Osteoblast (primary cell): ENCODE measurements around the gene ARHGAP40. TPM values are rescaled to one million over a fixed set of nuclear protein-coding genes. Genes with fewer than 3 reads are reported as not detected.

Source experiments
- DNase-seq: peaks from one replicate; pipeline ENCODE4 v3.0.0; 2011; ENCODE audit warnings: low spot score, mixed read lengths; ENCODE audit not compliant: insufficient read length; ENCODE audit errors: missing footprints
- H2AFZ ChIP-seq: 2 replicates; pipeline ENCODE4 v1.6.0; 2011; ENCODE audit warnings: mild to moderate bottlenecking, low read length
- H3K27ac ChIP-seq: 2 replicates; pipeline ENCODE4 v1.5.1; 2011; ENCODE audit warnings: mild to moderate bottlenecking, low read depth, low read length, moderate library complexity
- H3K27me3 ChIP-seq: 2 replicates; pipeline ENCODE4 v1.6.0; 2012; ENCODE audit warnings: mild to moderate bottlenecking, control low read depth, inconsistent platforms, low read length, moderate library complexity; ENCODE audit not compliant: insufficient read depth
- H3K36me3 ChIP-seq: 2 replicates; pipeline ENCODE4 v1.5.1; 2011; ENCODE audit warnings: mild to moderate bottlenecking, low read length, control low read depth, moderate library complexity; ENCODE audit not compliant: insufficient read depth
- H3K4me1 ChIP-seq: 2 replicates; pipeline ENCODE4 v1.5.1; 2011; ENCODE audit warnings: mild to moderate bottlenecking, low read length, control low read depth, moderate library complexity; ENCODE audit not compliant: insufficient read depth
- H3K4me2 ChIP-seq: 2 replicates; pipeline ENCODE4 v1.6.0; 2011; ENCODE audit warnings: mild to moderate bottlenecking, low read length; ENCODE audit not compliant: insufficient read depth
- H3K4me3 ChIP-seq: fragments of 200-600 bp; sonication (generic); 3 replicates; pipeline ENCODE4 v1.5.1; 2012; ENCODE audit warnings: mild to moderate bottlenecking, low read length, inconsistent platforms; ENCODE audit not compliant: insufficient read depth
- H3K79me2 ChIP-seq: 2 replicates; pipeline ENCODE4 v1.6.0; 2012; ENCODE audit warnings: mild to moderate bottlenecking, low read length, control low read depth, inconsistent platforms; ENCODE audit not compliant: insufficient read depth
- H3K9me3 ChIP-seq: 2 replicates; pipeline ENCODE4 v1.5.1; 2011; ENCODE audit warnings: low read depth, low read length, control low read depth
- H4K20me1 ChIP-seq: 2 replicates; pipeline ENCODE4 v1.6.0; 2012; ENCODE audit warnings: mild to moderate bottlenecking, low read length, control low read depth; ENCODE audit not compliant: insufficient read depth
- total RNA-seq: library from RNA; depleted of rRNA; stranded (reverse); fragments of >200 nt; gene quantifications from 2 replicates; pipeline ENCODE4 v1.2.3, GENCODE V29; 2012
- TF ChIP-seq, protein P1 (sequence below): IDR thresholded peaks from 2 replicates; pipeline ENCODE4 v1.5.1; 2011; ENCODE audit warnings: mild to moderate bottlenecking, low read depth, low read length, moderate library complexity; ENCODE audit errors: extremely low read depth

Gene ARHGAP40
- total RNA-seq, 1 donor = not detected

DNA sequence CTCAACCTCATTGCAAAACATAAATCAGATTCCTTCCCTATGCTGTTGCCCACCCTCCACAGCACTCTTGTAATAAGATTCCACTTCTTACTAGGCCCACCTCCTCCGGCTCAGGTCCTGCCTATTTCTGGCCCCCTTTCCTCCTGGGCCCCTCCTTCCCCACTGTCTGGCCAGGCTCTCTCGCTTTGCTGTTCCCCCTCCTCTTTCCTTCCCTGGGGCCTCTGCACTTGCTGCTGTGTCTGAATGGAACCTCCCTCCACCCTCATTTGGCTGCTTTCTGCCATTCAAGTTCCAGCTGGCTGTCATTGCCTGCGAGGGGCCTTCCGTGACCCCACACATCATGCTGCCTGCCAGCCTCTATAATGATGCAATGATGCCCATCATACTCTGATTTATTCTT lies 38.9 kb downstream of the ARHGAP40 start:
- Histone ChIP-seq H3K9me3 (no peaks in the 10 kb centered on the region), H3K4me1 (no peaks in the 10 kb centered on the region), H3K4me2 (no peak overlapping the region), H3K36me3 (no peaks in the 10 kb centered on the region), H2AFZ (no peak overlapping the region), H3K79me2 (no peaks in the 10 kb centered on the region), H3K27me3 (peaks cover 32% of the 10 kb centered on the region), H3K27ac (no peak overlapping the region), H4K20me1 (no peaks in the 10 kb centered on the region), H3K4me3 (no peak overlapping the region)
- TF ChIP-seq, protein P1, sequence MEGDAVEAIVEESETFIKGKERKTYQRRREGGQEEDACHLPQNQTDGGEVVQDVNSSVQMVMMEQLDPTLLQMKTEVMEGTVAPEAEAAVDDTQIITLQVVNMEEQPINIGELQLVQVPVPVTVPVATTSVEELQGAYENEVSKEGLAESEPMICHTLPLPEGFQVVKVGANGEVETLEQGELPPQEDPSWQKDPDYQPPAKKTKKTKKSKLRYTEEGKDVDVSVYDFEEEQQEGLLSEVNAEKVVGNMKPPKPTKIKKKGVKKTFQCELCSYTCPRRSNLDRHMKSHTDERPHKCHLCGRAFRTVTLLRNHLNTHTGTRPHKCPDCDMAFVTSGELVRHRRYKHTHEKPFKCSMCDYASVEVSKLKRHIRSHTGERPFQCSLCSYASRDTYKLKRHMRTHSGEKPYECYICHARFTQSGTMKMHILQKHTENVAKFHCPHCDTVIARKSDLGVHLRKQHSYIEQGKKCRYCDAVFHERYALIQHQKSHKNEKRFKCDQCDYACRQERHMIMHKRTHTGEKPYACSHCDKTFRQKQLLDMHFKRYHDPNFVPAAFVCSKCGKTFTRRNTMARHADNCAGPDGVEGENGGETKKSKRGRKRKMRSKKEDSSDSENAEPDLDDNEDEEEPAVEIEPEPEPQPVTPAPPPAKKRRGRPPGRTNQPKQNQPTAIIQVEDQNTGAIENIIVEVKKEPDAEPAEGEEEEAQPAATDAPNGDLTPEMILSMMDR = no peak
- DNase-seq = no peak

DNA sequence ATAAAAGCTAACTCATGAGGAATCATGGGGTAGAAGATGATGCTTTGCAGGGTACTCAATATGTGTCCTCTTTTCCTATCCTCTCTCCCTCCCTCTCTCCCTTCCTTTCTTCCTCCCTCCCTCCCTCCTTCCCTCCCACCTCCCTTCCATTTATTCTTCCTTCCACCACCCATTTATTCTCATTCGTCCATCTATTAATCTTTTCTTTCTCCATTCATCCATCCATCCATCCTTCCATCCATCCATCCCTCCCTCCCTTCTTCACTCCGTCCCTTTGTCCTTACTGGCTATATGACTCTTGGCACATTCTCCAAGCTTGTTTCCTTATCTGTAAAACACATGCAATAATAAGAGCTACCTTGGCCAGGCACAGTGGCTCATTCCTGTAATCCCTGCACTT lies 40.9 kb downstream of the ARHGAP40 start:
- H3K79me2 ChIP-seq = no peaks in the 10 kb centered on the region
- H3K4me3 ChIP-seq = no peak overlapping the region
- no peaks in the 10 kb centered on the region for H3K4me1 ChIP-seq
- H3K4me2 ChIP-seq = no peak overlapping the region
- no peak overlapping the region for H2AFZ ChIP-seq
- H3K9me3 ChIP-seq = no peaks in the 10 kb centered on the region
- H3K36me3 ChIP-seq = no peaks in the 10 kb centered on the region
- H3K27ac ChIP-seq = no peak overlapping the region
- no peak for DNase-seq
- TF ChIP-seq, protein P1 = no peak
- H3K27me3 ChIP-seq = peaks cover 39% of the 10 kb centered on the region
- no peaks in the 10 kb centered on the region for H4K20me1 ChIP-seq

DNA sequence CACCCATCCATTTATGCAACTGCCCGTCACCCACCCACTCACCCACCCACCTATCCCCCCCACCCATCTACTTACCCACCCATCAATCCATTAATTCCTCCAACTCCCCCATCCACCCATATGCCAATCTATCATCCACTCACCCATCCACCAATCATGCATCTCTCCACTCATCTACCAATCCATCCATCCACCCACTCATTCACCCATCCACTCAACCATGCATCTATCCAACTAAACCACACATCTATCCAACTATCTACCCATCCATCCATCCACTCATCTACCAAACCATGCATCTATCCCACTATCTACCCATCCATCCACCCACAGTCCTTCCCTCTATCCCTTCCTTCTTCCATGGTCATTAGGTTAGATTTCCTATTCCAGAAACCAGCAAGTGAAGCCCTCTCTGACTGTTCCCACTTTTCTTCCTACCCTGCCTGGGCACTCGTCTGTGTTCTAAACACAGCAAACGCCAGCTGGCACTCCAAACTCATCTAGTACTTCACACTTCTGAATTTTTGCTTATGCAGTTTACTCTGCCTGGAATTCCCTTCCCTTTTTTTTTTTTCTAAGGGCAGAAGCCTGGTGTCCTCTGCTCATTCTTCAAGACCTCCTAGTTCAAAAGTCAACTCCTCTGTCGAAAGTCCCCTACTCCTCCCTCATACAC lies 43.1 kb downstream of the ARHGAP40 start:
- no peak overlapping the region for H3K4me2 ChIP-seq
- H3K27me3 ChIP-seq = peaks cover 52% of the 10 kb centered on the region
- no peaks in the 10 kb centered on the region for H3K9me3 ChIP-seq
- no peak overlapping the region for H3K4me3 ChIP-seq
- TF ChIP-seq, protein P1 = no peak
- no peak overlapping the region for H2AFZ ChIP-seq
- no peaks in the 10 kb centered on the region for H3K79me2 ChIP-seq
- DNase-seq = no peak
- H3K36me3 ChIP-seq = no peaks in the 10 kb centered on the region
- no peak overlapping the region for H3K27ac ChIP-seq
- no peaks in the 10 kb centered on the region for H3K4me1 ChIP-seq
- no peaks in the 10 kb centered on the region for H4K20me1 ChIP-seq

DNA sequence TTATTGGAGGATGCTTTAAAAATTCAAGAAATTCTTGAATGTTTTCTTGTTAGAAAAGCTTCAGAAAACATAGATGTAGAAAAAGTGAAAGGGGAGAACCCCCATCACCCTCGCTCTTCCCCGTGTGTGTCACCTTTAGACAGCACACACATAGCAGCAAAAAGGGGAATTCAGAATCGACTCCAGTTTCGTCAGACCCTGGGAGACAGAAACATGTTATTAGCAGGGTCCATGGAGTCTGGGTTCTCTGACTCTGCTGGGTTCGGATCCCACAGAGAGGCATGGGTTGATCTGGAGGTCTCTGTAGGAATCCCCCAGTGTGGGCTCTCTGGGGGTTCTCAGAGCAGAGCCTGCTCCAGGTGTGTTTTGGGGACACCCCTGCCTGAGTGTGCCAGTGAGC lies 43.7 kb downstream of the ARHGAP40 start:
- Histone ChIP-seq H4K20me1 (no peaks in the 10 kb centered on the region), H3K27me3 (peaks cover 56% of the 10 kb centered on the region), H3K4me3 (no peak overlapping the region), H3K27ac (no peak overlapping the region), H3K4me2 (no peak overlapping the region), H2AFZ (no peak overlapping the region), H3K4me1 (no peaks in the 10 kb centered on the region), H3K79me2 (no peaks in the 10 kb centered on the region), H3K36me3 (no peaks in the 10 kb centered on the region), H3K9me3 (no peaks in the 10 kb centered on the region)
- no peak for DNase-seq
- TF ChIP-seq, protein P1 = no peak
